Measurements from ENCODE around the gene FERMT2. TPM values are rescaled to one million over a fixed set of nuclear protein-coding genes. Genes with fewer than 3 reads are reported as not detected.

FERMT2 gene
- total RNA-seq, 1 donor from 2014 or later = 324 TPM

- Histone ChIP-seq H3K4me2 (ENCODE audit: low read length) (no peak overlapping the region), H3K36me3 (ENCODE audit: insufficient read depth, low read length) (peaks cover 19% of the 10 kb centered on the region), H2AFZ (ENCODE audit: low read depth, low read length) (no peak overlapping the region), H3K79me2 (ENCODE audit: insufficient read depth, low read length) (peaks cover 100% of the 10 kb centered on the region), H4K20me1 (ENCODE audit: insufficient read depth, low read length) (peaks cover 95% of the 10 kb centered on the region), H3K9me3 (ENCODE audit: insufficient read depth, low read depth, low read length) (no peaks in the 10 kb centered on the region), H3K9ac (ENCODE audit: low read length) (no peak overlapping the region), H3K4me1 (ENCODE audit: insufficient read depth, low read length) (peaks cover 45% of the 10 kb centered on the region), H3K27ac (ENCODE audit: low read depth, low read length) (no peak overlapping the region), H3K27me3 (ENCODE audit: insufficient read depth, low read length) (no peaks in the 10 kb centered on the region), H3K4me3 (ENCODE audit: insufficient read depth, low read depth, low read length) (no peak overlapping the region)
- DNase-seq (ENCODE audit: low read depth) = no peak
- FAIRE-seq = no peak
- Mint-ChIP-seq H3K9me3 (ENCODE audit: unreplicated experiment) (no peaks in the 10 kb centered on the region), H3K27ac (ENCODE audit: unreplicated experiment) (no peak overlapping the region), H3K27me3 (ENCODE audit: low read depth, unreplicated experiment) (no peaks in the 10 kb centered on the region), H3K4me1 (ENCODE audit: low read depth, unreplicated experiment) (peaks cover 76% of the 10 kb centered on the region), H3K36me3 (ENCODE audit: low read depth, unreplicated experiment) (peaks cover 20% of the 10 kb centered on the region), H3K4me3 (ENCODE audit: unreplicated experiment) (no peak overlapping the region)
- TF ChIP-seq EZH2 (IDR thresholded peaks at IDR 0.05; ENCODE audit: insufficient read depth, low read length) (no peak), CTCF (IDR thresholded peaks at IDR 0.05; ENCODE audit: insufficient read depth, low read depth, low read length) (no peak)
These were observed 30.9 kb downstream of the FERMT2 start for GRCh38 chr14:52919971-52920370.

DNA sequence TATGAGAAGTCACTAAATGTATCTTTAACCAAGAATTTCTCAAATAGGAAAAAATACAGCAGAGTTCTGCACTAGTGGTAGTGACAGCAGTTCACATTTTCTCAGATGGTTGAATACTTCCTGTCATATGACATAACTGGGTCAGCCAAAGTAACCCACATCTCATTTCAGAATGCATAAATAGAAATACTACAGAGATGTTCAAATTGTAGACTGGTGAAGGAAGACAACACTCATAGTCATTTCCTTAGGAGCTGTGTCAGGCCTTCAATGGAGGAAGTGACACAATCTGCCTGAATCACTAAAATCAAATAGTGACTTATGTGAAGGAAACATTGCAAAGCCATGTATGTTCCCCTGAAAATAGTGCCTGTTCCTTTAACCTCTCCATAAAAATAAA is 32.4 kb downstream of the FERMT2 start:
- peak overlapping the region; percentile 50 for H3K27ac ChIP-seq (ENCODE audit: low read depth, low read length)
- FAIRE-seq (no peak), DNase-seq (ENCODE audit: low read depth) (peak; percentile 56)
- peak overlapping the region; percentile 4 for H3K27ac Mint-ChIP-seq (ENCODE audit: unreplicated experiment)
- no peaks in the 10 kb centered on the region for H3K9me3 Mint-ChIP-seq (ENCODE audit: unreplicated experiment)
- peaks cover 21% of the 10 kb centered on the region for H3K36me3 Mint-ChIP-seq (ENCODE audit: low read depth, unreplicated experiment)
- H3K9ac ChIP-seq (ENCODE audit: low read length) = no peak overlapping the region
- H3K79me2 ChIP-seq (ENCODE audit: insufficient read depth, low read length) = peaks cover 100% of the 10 kb centered on the region
- H3K27me3 ChIP-seq (ENCODE audit: insufficient read depth, low read length) = no peaks in the 10 kb centered on the region
- H3K4me3 ChIP-seq (ENCODE audit: insufficient read depth, low read depth, low read length) = no peak overlapping the region
- H3K27me3 Mint-ChIP-seq (ENCODE audit: low read depth, unreplicated experiment) = no peaks in the 10 kb centered on the region
- peaks cover 92% of the 10 kb centered on the region for H4K20me1 ChIP-seq (ENCODE audit: insufficient read depth, low read length)
- peaks cover 36% of the 10 kb centered on the region for H3K4me1 ChIP-seq (ENCODE audit: insufficient read depth, low read length)
- peaks cover 21% of the 10 kb centered on the region for H3K36me3 ChIP-seq (ENCODE audit: insufficient read depth, low read length)
- peaks cover 63% of the 10 kb centered on the region for H3K4me1 Mint-ChIP-seq (ENCODE audit: low read depth, unreplicated experiment)
- TF ChIP-seq CTCF (IDR thresholded peaks at IDR 0.05; ENCODE audit: insufficient read depth, low read depth, low read length) (no peak), EZH2 (IDR thresholded peaks at IDR 0.05; ENCODE audit: insufficient read depth, low read length) (no peak)
- no peak overlapping the region for H2AFZ ChIP-seq (ENCODE audit: low read depth, low read length)
- H3K9me3 ChIP-seq (ENCODE audit: insufficient read depth, low read depth, low read length) = no peaks in the 10 kb centered on the region
- peak overlapping the region; percentile 67 for H3K4me3 Mint-ChIP-seq (ENCODE audit: unreplicated experiment)
- peak overlapping the region; percentile 15 for H3K4me2 ChIP-seq (ENCODE audit: low read length)

DNA sequence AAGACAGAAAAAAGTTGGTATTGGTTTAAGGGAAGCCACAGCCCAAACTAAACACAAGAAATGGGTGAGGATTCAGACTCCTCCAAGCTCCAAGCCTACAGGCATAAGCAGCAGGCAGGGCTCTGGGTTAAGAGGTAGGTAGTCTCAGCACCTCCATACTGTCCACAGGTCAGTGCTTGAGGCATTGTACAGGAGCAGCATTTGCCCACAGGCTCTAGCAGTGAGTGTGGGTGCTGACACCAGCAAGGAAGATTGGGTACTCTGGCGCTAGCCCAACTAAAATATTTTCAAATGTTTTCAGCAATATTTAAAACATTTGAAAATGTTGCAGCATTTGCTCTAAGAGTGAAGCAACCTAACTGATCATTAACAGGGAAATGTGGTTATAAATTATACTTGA is 33.1 kb downstream of the FERMT2 start:
- peak overlapping the region; percentile 41 for H3K27ac Mint-ChIP-seq (ENCODE audit: unreplicated experiment)
- no peaks in the 10 kb centered on the region for H3K27me3 ChIP-seq (ENCODE audit: insufficient read depth, low read length)
- peaks cover 30% of the 10 kb centered on the region for H3K4me1 ChIP-seq (ENCODE audit: insufficient read depth, low read length)
- FAIRE-seq = no peak
- no peaks in the 10 kb centered on the region for H3K27me3 Mint-ChIP-seq (ENCODE audit: low read depth, unreplicated experiment)
- H3K4me3 Mint-ChIP-seq (ENCODE audit: unreplicated experiment) = no peak overlapping the region
- peak overlapping the region; percentile 14 for H3K4me2 ChIP-seq (ENCODE audit: low read length)
- H3K9me3 ChIP-seq (ENCODE audit: insufficient read depth, low read depth, low read length) = no peaks in the 10 kb centered on the region
- no peak overlapping the region for H3K9ac ChIP-seq (ENCODE audit: low read length)
- no peak overlapping the region for H2AFZ ChIP-seq (ENCODE audit: low read depth, low read length)
- no peaks in the 10 kb centered on the region for H3K9me3 Mint-ChIP-seq (ENCODE audit: unreplicated experiment)
- H3K4me1 Mint-ChIP-seq (ENCODE audit: low read depth, unreplicated experiment) = peaks cover 55% of the 10 kb centered on the region
- no peak overlapping the region for H3K4me3 ChIP-seq (ENCODE audit: insufficient read depth, low read depth, low read length)
- peak overlapping the region; percentile 58 for H3K27ac ChIP-seq (ENCODE audit: low read depth, low read length)
- H4K20me1 ChIP-seq (ENCODE audit: insufficient read depth, low read length) = peaks cover 93% of the 10 kb centered on the region
- DNase-seq (ENCODE audit: low read depth) = no peak
- peaks cover 21% of the 10 kb centered on the region for H3K36me3 ChIP-seq (ENCODE audit: insufficient read depth, low read length)
- TF ChIP-seq CTCF (IDR thresholded peaks at IDR 0.05; ENCODE audit: insufficient read depth, low read depth, low read length) = no peak
- no peak for TF ChIP-seq EZH2 (IDR thresholded peaks at IDR 0.05; ENCODE audit: insufficient read depth, low read length)
- H3K79me2 ChIP-seq (ENCODE audit: insufficient read depth, low read length) = peaks cover 100% of the 10 kb centered on the region
- peaks cover 23% of the 10 kb centered on the region for H3K36me3 Mint-ChIP-seq (ENCODE audit: low read depth, unreplicated experiment)
